ENCODE measurements around the gene PTPN5. TPM values are rescaled to one million over a fixed set of nuclear protein-coding genes. Genes with fewer than 3 reads are reported as not detected.

The PTPN5 gene
- total RNA-seq, 3 donors from 2014 or later, result 0.14 to 0.92 (median 0.17) TPM

DNA sequence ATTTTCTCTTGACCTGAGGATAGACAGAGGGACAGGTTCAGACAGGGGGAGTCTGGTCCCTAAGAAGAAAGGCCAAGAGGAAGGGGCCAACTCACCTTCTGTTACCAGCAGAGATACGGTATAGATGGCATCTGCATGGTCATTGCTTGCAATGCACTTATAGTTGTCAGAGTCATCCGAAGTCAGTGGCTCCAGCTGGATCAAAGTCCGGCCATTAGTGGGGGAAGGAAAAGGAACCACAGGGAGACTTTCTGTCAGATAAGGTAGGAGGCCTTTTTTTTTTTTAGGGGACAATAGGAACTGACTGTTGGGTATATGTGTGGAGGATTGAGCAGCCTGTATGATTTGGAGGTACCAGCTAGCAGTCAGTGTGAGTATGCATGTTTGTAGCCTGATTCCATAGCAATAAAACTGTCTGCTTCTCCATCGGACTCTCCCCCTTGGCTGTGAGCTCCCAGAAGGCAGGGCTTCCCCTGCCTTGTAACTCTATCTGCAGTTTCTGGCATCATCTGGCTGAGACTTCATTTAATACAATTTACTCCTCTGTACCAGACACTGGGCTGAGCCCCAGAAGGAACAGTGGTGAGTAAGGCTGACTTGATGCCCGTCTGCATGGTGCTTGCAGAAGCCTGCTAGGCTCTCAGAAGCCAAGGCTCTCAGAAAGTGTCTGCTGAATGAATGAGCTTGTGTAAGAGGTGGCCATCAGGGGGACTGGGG lies 71.3 kb downstream of the PTPN5 start:
- Histone ChIP-seq H3K4me3 (no peak overlapping the region), H3K36me3 (ENCODE audit: low read depth) (no peaks in the 10 kb centered on the region), H3K4me1 (ENCODE audit: low read depth) (peaks cover 6% of the 10 kb centered on the region), H3K9me3 (no peaks in the 10 kb centered on the region)
- DNase-seq (no peak), ATAC-seq (no peak)
- intact Hi-C loops (cut with DNase I, micrococcal nuclease), result no loop called here
- TF ChIP-seq, protein P1, sequence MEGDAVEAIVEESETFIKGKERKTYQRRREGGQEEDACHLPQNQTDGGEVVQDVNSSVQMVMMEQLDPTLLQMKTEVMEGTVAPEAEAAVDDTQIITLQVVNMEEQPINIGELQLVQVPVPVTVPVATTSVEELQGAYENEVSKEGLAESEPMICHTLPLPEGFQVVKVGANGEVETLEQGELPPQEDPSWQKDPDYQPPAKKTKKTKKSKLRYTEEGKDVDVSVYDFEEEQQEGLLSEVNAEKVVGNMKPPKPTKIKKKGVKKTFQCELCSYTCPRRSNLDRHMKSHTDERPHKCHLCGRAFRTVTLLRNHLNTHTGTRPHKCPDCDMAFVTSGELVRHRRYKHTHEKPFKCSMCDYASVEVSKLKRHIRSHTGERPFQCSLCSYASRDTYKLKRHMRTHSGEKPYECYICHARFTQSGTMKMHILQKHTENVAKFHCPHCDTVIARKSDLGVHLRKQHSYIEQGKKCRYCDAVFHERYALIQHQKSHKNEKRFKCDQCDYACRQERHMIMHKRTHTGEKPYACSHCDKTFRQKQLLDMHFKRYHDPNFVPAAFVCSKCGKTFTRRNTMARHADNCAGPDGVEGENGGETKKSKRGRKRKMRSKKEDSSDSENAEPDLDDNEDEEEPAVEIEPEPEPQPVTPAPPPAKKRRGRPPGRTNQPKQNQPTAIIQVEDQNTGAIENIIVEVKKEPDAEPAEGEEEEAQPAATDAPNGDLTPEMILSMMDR (IDR thresholded peaks at IDR 0.05), result no peak

DNA sequence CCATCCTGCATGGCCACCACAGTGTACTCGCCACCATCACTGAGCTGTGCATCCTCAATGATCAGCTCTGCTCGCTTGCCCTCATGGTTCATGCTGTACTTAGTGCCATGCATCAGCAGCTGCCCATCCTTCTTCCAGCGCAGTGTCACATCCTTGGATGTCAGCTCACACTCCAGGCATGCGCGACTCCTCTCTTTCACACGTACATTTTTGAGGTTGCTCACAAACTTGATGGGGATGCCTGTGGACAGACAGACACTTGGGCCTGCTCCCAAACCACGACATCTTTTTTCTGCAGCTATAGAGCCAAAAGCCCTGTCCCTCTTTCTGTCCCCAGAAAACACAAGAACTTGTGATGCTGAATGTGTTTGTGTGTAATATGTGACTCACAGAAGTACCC lies 76.1 kb downstream of the PTPN5 start:
- intact Hi-C loops (cut with DNase I, micrococcal nuclease), result no loop called here
- H3K4me3 ChIP-seq, result no peak overlapping the region
- no peaks in the 10 kb centered on the region for H3K9me3 ChIP-seq
- no peaks in the 10 kb centered on the region for H3K36me3 ChIP-seq (ENCODE audit: low read depth)
- TF ChIP-seq, protein P1 (IDR thresholded peaks at IDR 0.05), result no peak
- H3K4me1 ChIP-seq (ENCODE audit: low read depth), result no peaks in the 10 kb centered on the region
- no peak for ATAC-seq
- no peak for DNase-seq

DNA sequence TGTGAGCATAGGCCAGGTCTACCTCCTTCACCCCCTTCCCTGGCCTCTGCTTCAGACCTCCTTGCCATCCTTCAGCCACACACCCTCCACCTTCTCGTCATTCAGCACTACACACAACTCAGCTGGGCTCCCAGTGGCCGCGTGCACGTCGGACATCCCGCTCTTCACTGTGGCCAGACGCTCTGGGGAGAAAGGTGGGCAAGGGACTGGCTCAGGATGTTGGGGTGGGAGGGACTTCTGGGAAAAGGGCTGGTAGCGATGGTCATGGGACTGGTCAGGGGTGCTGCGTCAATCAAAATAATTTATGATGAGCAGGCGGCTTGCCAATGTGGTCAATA lies 77.2 kb downstream of the PTPN5 start:
- ATAC-seq (no peak), DNase-seq (no peak)
- no peaks in the 10 kb centered on the region for H3K36me3 ChIP-seq (ENCODE audit: low read depth)
- H3K4me1 ChIP-seq (ENCODE audit: low read depth), result no peaks in the 10 kb centered on the region
- TF ChIP-seq, protein P1 (IDR thresholded peaks at IDR 0.05), result no peak
- H3K4me3 ChIP-seq, result no peak overlapping the region
- H3K9me3 ChIP-seq, result no peaks in the 10 kb centered on the region
- intact Hi-C loops (cut with DNase I, micrococcal nuclease), result no loop called here

DNA sequence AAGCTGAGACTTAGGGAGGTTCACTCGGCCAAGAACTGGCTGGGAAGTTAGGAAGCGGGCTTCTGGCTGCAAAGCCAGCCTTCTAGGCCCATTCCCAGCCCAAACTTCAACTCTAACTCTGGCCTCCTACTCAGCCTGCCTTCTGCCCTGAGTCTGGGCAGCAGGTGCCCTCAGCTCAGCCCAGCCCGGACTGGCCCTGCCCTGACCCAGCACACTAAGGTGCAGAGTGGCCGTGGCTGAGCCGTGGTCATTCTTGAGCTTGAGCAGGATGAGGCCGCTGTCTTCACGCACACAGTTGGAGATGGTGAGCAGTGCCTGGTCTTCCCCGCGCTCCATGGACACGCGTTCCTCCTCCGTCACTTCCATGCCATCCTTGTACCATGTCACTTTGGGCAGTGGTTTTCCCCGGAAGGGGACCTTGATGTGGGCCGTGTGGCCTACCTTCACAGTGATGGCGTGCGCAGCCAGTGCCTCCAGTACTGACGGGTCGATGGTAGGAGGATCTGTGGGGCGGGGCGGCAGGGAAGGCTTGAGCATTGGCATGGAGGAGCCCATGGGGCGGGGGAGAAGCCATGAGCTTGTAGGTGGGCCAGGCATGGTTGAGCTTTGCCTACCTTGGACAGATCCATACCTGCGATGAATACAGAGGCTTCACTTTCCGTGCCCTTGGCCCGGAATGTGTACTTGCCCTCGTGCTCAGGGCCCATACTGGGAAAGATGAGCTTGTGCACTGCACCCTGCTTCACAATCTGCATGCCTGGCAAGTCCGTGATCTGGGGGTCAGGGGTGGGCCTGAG lies 77.8 kb downstream of the PTPN5 start:
- Histone ChIP-seq H3K36me3 (ENCODE audit: low read depth) (no peaks in the 10 kb centered on the region), H3K4me1 (ENCODE audit: low read depth) (no peaks in the 10 kb centered on the region), H3K9me3 (no peaks in the 10 kb centered on the region), H3K4me3 (no peak overlapping the region)
- ATAC-seq (no peak), DNase-seq (no peak)
- TF ChIP-seq, protein P1 (IDR thresholded peaks at IDR 0.05), result no peak
- intact Hi-C loops (cut with DNase I, micrococcal nuclease), result no loop called here

DNA sequence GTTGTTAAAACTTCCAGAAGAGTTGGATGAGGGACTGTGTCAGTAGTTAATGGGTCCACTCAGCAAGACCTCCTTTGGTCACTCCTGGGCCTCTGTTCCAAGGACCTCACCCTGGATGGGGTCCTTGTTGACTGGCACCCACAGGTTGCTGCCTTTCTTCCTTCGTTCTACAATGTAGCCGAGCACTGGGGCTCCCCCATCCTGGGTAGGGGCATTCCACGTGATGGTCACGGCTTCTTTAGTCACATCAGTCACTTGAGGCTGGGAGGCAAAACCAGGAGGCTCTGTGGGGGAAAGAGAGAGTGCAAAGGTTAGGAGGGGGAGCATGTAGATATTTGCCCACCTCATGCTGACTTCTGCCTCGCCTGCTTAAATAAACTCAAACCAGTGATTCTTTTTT lies 81.1 kb downstream of the PTPN5 start:
- TF ChIP-seq, protein P1 (IDR thresholded peaks at IDR 0.05), result no peak
- no peak overlapping the region for H3K4me3 ChIP-seq
- intact Hi-C loops (cut with DNase I, micrococcal nuclease), result no loop called here
- H3K4me1 ChIP-seq (ENCODE audit: low read depth), result peaks cover 2% of the 10 kb centered on the region
- no peak for DNase-seq
- H3K9me3 ChIP-seq, result no peaks in the 10 kb centered on the region
- no peaks in the 10 kb centered on the region for H3K36me3 ChIP-seq (ENCODE audit: low read depth)
- no peak for ATAC-seq
